ENCODE results near the gene DENND4B.

DENND4B gene

DNA sequence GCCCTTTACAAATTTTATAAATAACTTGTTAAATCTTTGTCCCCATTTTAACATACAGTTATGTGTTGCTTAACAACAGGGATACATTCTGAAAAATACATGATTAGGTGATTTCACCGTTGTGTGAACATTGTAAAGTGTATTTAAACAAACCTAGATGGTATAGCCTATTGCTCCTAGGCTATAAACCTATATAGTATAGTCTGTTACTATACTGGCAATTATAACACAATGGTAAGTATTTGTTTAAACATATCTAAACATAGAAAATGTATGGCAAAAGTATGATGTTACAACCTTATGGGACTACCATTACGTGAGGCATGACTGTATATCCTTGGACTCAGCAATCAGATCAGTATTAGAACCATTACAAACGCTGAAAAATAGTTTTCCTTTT is 60.4 kb downstream of the DENND4B start:
- no peak for DNase-seq (ENCODE audit: low read depth in 1 of 2, low spot score in 1 of 2)

DNA sequence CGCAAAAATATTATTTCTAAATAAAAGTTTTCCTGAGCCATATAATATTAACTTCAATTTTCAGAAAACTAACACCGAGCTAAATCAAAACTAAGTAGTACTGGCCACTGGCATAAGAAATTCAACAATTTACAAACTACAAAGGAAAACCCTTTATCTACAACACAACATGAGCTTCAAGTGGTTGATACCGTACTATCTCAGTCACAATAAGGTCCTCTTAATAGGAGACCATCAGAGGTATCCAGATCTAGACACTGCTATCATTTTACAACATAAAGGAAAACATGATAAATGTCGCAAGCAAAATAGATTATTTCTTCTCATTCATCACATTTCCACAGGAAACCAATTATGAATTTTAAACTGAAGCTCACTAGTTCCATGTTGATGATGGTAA is 63.3 kb downstream of the DENND4B start:
- no peak for DNase-seq (ENCODE audit: low read depth in 1 of 2, low spot score in 1 of 2)

DNA sequence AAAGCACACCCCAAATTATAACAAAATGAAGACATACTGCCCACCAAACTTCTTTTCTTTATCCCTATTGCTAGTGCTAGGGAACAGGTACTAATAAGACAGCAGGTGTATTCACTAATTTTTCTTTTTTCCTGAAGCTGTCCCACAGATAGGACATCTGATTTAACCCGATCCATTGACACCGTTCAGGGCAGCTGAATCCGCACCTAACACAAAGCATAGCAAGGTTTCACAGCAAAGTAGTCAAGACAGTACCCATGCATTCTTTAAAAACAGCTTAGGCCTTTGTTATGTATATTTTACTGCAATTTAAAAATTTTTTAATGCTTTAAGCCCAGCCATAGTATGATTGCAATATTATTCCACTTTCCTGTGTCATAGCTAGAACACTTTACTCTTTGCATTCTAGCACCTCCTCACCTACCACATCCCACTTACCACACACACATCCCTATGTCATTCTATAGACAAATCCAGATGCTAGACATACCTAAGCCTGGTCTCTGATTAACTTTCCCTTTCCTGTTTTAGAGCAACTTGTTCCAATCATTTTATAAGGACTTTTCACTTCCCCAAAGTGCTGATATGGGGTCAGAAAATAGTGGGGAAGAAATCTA is 64.1 kb downstream of the DENND4B start:
- DNase-seq (ENCODE audit: low read depth in 1 of 2, low spot score in 1 of 2): no peak

DNA sequence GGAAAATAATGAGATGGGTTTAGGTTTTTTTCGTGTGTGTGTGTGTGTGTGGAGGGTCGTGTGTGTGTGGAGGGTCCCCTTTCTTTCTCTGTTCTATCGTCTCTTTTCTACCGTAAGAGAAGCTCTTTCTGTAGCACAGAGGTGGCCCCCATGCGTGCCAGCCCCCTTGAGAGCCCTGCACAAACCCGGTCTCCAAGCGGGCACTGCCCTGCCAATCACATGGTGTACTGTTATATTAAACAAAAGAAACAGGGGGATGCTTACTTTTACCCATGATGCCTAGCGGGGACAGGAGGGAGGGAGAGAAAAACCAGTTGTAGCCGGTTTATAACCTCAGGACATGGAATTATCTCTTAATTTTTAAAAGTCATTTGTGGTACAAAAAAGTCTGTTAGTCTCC is 64.8 kb downstream of the DENND4B start:
- no peak for DNase-seq (ENCODE audit: low read depth in 1 of 2, low spot score in 1 of 2)

DNA sequence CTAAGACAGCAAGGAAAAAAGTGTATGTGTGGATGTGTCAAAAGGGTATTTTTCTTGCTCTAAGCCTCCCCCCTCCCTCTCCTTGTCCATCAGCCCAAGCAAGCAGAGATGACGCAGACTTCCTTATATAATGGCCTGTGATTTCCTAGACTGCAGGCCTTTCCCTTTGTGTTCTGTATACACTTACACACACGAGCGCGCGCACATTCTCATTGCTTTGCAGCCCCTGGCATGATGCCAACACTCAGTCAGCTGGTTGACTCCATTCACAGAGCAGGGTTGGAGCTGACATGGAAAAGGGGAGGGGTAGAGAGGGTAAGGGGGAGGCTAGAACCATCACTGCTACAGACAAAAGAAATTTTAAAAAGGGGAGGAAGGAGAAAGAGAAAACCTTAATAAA is 65.6 kb downstream of the DENND4B start:
- peak in 1 of 2 donors; percentile 17 for DNase-seq (ENCODE audit: low read depth in 1 of 2, low spot score in 1 of 2)

DNA sequence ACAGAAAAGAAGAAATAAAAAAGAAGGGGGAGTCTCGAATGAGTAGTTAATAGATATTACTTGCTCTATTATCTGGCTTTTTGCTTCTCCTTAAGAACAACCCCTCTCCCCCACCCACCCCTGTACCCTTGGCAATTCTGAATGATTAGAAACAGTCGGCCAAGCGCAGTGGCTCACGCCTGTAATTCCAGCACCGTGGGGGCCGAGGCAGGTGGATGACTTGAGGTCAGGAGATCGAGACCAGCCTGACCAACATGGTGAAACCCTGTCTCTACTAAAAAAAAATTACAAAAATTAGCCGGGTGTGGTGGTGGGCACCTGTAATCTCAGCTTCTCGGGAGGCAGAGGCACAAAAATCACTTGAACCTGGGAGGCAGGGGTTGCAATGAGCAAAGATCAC is 66.5 kb downstream of the DENND4B start:
- DNase-seq (ENCODE audit: low read depth in 1 of 2, low spot score in 1 of 2): no peak
